SK-N-SH (cell line): ENCODE data around the gene CDC34. TPM values are rescaled to one million over a fixed set of nuclear protein-coding genes. Genes with fewer than 3 reads are reported as not detected.

Experiments
- CTCF ChIA-PET: fragments of 300-600, 350-600 bp; formaldehyde crosslinking; extraction: SDS; loops from one replicate; lab custom pipeline; 2021; lab: Yijun Ruan, JAX
- POLR2A ChIA-PET: fragments of 350-600 bp; sonication (Branson Sonifier 250); formaldehyde crosslinking; extraction: SDS; loops from one replicate; lab custom pipeline; 2020; ENCODE audit warnings: antibody characterized with exemption, inconsistent platforms; lab: Yijun Ruan, JAX
- DNase-seq: peaks from one replicate; pipeline ENCODE4 v3.0.0; 2012
- H2AFZ ChIP-seq: fragments of 200-600 bp; sonication (generic); 2 replicates; pipeline ENCODE4 v1.8.1; 2016; ENCODE audit warnings: antibody characterized with exemption, mild to moderate bottlenecking, low read depth
- H3F3A ChIP-seq: fragments of 200-600 bp; sonication (generic); replicated peaks from 2 replicates; pipeline ENCODE3; 2016; ENCODE audit warnings: antibody characterized with exemption, mild to moderate bottlenecking; ENCODE audit not compliant: insufficient read depth
- H3K27ac ChIP-seq, 2 experiments: fragments of 200-500 bp in 1 of 2; fragments of 200-600 bp in 1 of 2; sonication (Bioruptor generic) in 1 of 2; sonication (generic), shearing (Covaris generic) in 1 of 2; 2 replicates each; pipeline versions ENCODE4 v1.5.1 to v1.6.1; 2014 to 2016; ENCODE audit warnings: low read depth in 2 of 2, inconsistent platforms in 1 of 2, low read length in 1 of 2, mild to moderate bottlenecking in 1 of 2, mixed read lengths in 1 of 2
- H3K27me3 ChIP-seq: fragments of 200-600 bp; sonication (generic), shearing (Covaris generic); 2 replicates; pipeline ENCODE4 v1.6.1; 2016; ENCODE audit warnings: mixed run types; ENCODE audit not compliant: insufficient read depth
- H3K36me3 ChIP-seq, 2 experiments: fragments of 200-500 bp in 1 of 2; fragments of 200-600 bp in 1 of 2; sonication (Bioruptor generic) in 1 of 2; sonication (generic) in 1 of 2; replicated peaks in 1 of 2; 2 replicates each; pipeline versions ENCODE3 to v1.5.1; 2014 to 2016; ENCODE audit warnings: low read length in 1 of 2, mild to moderate bottlenecking in 1 of 2; ENCODE audit not compliant: insufficient read depth in 2 of 2, control insufficient read depth in 1 of 2
- H3K4me1 ChIP-seq, 2 experiments: fragments of 200-500 bp in 1 of 2; fragments of 200-600 bp in 1 of 2; sonication (Bioruptor generic) in 1 of 2; sonication (generic), shearing (Covaris generic) in 1 of 2; 2 replicates each; pipeline versions ENCODE4 v1.5.1 to v1.6.1; 2014 to 2016; ENCODE audit warnings: low read depth in 1 of 2, low read length in 1 of 2, mixed run types in 1 of 2; ENCODE audit not compliant: insufficient read depth in 2 of 2, control insufficient read depth in 1 of 2
- H3K4me2 ChIP-seq: fragments of 200-600 bp; sonication (generic), shearing (Covaris generic); 2 replicates; pipeline ENCODE4 v1.6.1; 2017; ENCODE audit warnings: mixed run types
- H3K4me3 ChIP-seq, 2 experiments: fragments of 200-500 bp in 1 of 2; fragments of 200-600 bp in 1 of 2; sonication (Bioruptor generic) in 1 of 2; sonication (generic), shearing (Covaris generic) in 1 of 2; 2 replicates each; pipeline versions ENCODE4 v1.5.1 to v1.8.1; 2014 to 2016; ENCODE audit warnings: low read depth in 2 of 2, inconsistent platforms in 1 of 2, low read length in 1 of 2, mild to moderate bottlenecking in 1 of 2, mixed read lengths in 1 of 2, moderate library complexity in 1 of 2
- H3K79me2 ChIP-seq: fragments of 200-600 bp; sonication (generic); 2 replicates; pipeline ENCODE4 v1.8.1; 2017; ENCODE audit warnings: mild to moderate bottlenecking; ENCODE audit not compliant: insufficient read depth
- H3K9ac ChIP-seq: fragments of 200-600 bp; sonication (generic); 2 replicates; pipeline ENCODE4 v1.6.1; 2017; ENCODE audit warnings: mixed run types
- H3K9me2 ChIP-seq: fragments of 200-600 bp; sonication (generic); 2 replicates; pipeline ENCODE4 v1.6.1; 2017; ENCODE audit warnings: mixed run types
- H3K9me3 ChIP-seq: fragments of 200-600 bp; sonication (generic); 2 replicates; pipeline ENCODE4 v1.6.1; 2017; ENCODE audit warnings: mixed run types, mild to moderate bottlenecking, moderate library complexity
- H4K20me1 ChIP-seq: fragments of 200-600 bp; sonication (generic); 2 replicates; pipeline ENCODE4 v1.6.1; 2017; ENCODE audit warnings: mild to moderate bottlenecking, mixed run types; ENCODE audit not compliant: insufficient read depth
- ELF1 ChIP-seq: IDR thresholded peaks from 2 replicates; pipeline ENCODE4 v1.4.0; 2012
- EP300 ChIP-seq, 2 experiments: IDR thresholded peaks; 2 replicates each; pipeline versions ENCODE4 v1.4.0 to v1.6.1; 2012; ENCODE audit warnings: borderline replicate concordance in 1 of 2, low read depth in 1 of 2, low read length in 1 of 2
- EZH2phosphoT487 ChIP-seq: fragments of 200-600 bp; sonication (generic); IDR thresholded peaks from 2 replicates; pipeline ENCODE4 v1.6.1; 2017; ENCODE audit warnings: low read depth, mixed run types, mild to moderate bottlenecking, antibody characterized with exemption, moderate library complexity, borderline replicate concordance
- FOXJ3 ChIP-seq: sonication (generic); formaldehyde crosslinking; IDR thresholded peaks from 2 replicates; pipeline ENCODE4 v1.5.1; 2020; ENCODE audit warnings: mild to moderate bottlenecking, missing genetic modification reagents
- FOXM1 ChIP-seq: IDR thresholded peaks from 2 replicates; pipeline ENCODE4 v1.4.0; 2012; ENCODE audit warnings: low read depth, mild to moderate bottlenecking
- GABPA ChIP-seq: IDR thresholded peaks from 2 replicates; pipeline ENCODE4 v1.4.0; 2012; ENCODE audit warnings: low read depth, mild to moderate bottlenecking
- MEF2A ChIP-seq: IDR thresholded peaks from 2 replicates; pipeline ENCODE4 v1.4.0; 2012; ENCODE audit warnings: low read depth, borderline replicate concordance
- NFIC ChIP-seq: IDR thresholded peaks from 2 replicates; pipeline ENCODE4 v1.4.0; 2012; ENCODE audit warnings: borderline replicate concordance
- RCOR1 ChIP-seq: fragments of 150-350 bp; IDR thresholded peaks from 2 replicates; pipeline ENCODE4 v1.6.1; 2017; ENCODE audit warnings: antibody characterized with exemption, low read length
- RXRA ChIP-seq: IDR thresholded peaks from 2 replicates; pipeline ENCODE4 v1.4.0; 2012; ENCODE audit warnings: low read depth, mild to moderate bottlenecking, borderline replicate concordance
- SIN3A ChIP-seq: IDR thresholded peaks from 2 replicates; pipeline ENCODE4 v1.6.1; 2012; ENCODE audit warnings: low read depth, mild to moderate bottlenecking, low read length, moderate library complexity, borderline replicate concordance
- SMC3 ChIP-seq: IDR thresholded peaks from 2 replicates; pipeline ENCODE4 v1.6.1; 2012; ENCODE audit warnings: low read depth, low read length, improper control_type of control experiment
- TAF1 ChIP-seq: IDR thresholded peaks from 2 replicates; pipeline ENCODE4 v1.6.1; 2012; ENCODE audit warnings: low read depth, mild to moderate bottlenecking, low read length, moderate library complexity, borderline replicate concordance
- TCF12 ChIP-seq: IDR thresholded peaks from 2 replicates; pipeline ENCODE4 v1.4.0; 2012
- WGBS: methylation state at CpG from one replicate; pipeline ENCODE4 v1.1.6; 2017; ENCODE audit warnings: low lambda C conversion rate; 5-methylcytosine and 5-hydroxymethylcytosine counted together
- polyA plus RNA-seq, 3 experiments: library from polyadenylated mRNA; depleted of rRNA; stranded (reverse); fragments of >200 nt; gene quantifications; 2 replicates each; pipeline ENCODE4 v1.2.3, GENCODE V29; 2012
- TF ChIP-seq, protein P1 (sequence below): IDR thresholded peaks from 2 replicates; pipeline ENCODE4 v1.6.1; 2012; ENCODE audit warnings: mild to moderate bottlenecking, low read depth, low read length, moderate library complexity
- TF ChIP-seq, protein P2 (sequence below): IDR thresholded peaks from 2 replicates; pipeline ENCODE4 v1.4.0; 2012; ENCODE audit warnings: low read depth, borderline replicate concordance
- TF ChIP-seq, protein P3 (sequence below): IDR thresholded peaks from 2 replicates; pipeline ENCODE4; 2012

CDC34 gene
- polyA plus RNA-seq, 1 of the 3 experiments (the other 2 are of a cell fraction) = 96.7 TPM

DNA sequence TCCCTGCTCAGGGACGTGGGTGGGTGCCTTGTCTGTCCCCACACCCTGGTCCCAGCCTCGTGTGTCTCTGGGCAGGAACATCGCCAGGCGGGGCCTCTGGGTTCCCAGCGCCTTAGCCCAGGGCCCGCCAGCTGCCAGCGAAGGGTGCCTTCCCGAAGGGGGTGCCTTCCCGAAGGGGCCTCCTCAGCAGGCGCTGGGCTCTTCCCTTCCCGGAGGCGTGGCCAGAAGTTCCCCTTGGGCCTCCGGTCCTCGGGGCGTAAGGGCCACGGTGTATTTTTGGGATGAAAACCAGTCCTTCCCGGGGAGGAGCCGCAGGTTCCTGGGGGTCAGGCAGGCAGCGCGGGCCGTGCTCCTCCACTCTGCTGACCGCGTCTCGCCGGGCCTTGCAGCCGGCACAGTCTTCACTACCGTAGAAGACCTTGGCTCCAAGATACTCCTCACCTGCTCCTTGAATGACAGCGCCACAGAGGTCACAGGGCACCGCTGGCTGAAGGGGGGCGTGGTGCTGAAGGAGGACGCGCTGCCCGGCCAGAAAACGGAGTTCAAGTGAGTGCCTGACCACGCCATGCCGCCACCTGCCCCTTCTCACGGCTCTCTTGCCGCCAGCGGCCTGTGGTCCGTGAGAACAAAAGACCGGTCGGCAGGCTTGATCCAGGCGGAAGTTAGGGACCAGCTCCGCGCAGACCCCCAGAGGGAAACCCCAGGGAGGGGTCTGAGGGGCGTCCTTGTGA, 47.7 kb downstream of the CDC34 start:
- no peaks in the 10 kb centered on the region for H3K9me2 ChIP-seq
- H3K27me3 ChIP-seq = no peaks in the 10 kb centered on the region
- DNase-seq = no peak
- H3K36me3 ChIP-seq = peaks cover 0 to 38% of the 10 kb centered on the region in 2 experiments
- 95% methylated on average over 27 of the region's 46 CpGs for WGBS
- ChIA-PET POLR2A (no interaction called here), CTCF (interaction anchor here (0.9 to 5.7 kb wide), 2 partner anchors 8 to 33 kb away, joined by 3 to 32 read pairs; no protein-coding TSS in a partner anchor)
- no peak overlapping the region for H3K27ac ChIP-seq
- peaks cover 85% of the 10 kb centered on the region for H4K20me1 ChIP-seq
- H2AFZ ChIP-seq = no peak overlapping the region
- no peaks in the 10 kb centered on the region for H3K9me3 ChIP-seq
- peaks cover 19 to 24% of the 10 kb centered on the region in 2 experiments; a peak in 3 of 4 replicates for H3K4me1 ChIP-seq
- H3K9ac ChIP-seq = no peak overlapping the region
- H3K4me3 ChIP-seq = no peak overlapping the region
- TF ChIP-seq EP300 (IDR thresholded peaks at IDR 0.05; ENCODE audit: borderline replicate concordance in 1 of 2, low read depth in 1 of 2, low read length in 1 of 2) (no peak), MEF2A (no peak), RCOR1 (no peak), TCF12 (no peak), FOXJ3 (no peak), SMC3 (no peak), FOXM1 (no peak), GABPA (no peak), TAF1 (no peak), NFIC (no peak), SIN3A (no peak), EZH2phosphoT487 (no peak), RXRA (no peak), ELF1 (no peak)
- TF ChIP-seq, protein P1, sequence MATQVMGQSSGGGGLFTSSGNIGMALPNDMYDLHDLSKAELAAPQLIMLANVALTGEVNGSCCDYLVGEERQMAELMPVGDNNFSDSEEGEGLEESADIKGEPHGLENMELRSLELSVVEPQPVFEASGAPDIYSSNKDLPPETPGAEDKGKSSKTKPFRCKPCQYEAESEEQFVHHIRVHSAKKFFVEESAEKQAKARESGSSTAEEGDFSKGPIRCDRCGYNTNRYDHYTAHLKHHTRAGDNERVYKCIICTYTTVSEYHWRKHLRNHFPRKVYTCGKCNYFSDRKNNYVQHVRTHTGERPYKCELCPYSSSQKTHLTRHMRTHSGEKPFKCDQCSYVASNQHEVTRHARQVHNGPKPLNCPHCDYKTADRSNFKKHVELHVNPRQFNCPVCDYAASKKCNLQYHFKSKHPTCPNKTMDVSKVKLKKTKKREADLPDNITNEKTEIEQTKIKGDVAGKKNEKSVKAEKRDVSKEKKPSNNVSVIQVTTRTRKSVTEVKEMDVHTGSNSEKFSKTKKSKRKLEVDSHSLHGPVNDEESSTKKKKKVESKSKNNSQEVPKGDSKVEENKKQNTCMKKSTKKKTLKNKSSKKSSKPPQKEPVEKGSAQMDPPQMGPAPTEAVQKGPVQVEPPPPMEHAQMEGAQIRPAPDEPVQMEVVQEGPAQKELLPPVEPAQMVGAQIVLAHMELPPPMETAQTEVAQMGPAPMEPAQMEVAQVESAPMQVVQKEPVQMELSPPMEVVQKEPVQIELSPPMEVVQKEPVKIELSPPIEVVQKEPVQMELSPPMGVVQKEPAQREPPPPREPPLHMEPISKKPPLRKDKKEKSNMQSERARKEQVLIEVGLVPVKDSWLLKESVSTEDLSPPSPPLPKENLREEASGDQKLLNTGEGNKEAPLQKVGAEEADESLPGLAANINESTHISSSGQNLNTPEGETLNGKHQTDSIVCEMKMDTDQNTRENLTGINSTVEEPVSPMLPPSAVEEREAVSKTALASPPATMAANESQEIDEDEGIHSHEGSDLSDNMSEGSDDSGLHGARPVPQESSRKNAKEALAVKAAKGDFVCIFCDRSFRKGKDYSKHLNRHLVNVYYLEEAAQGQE = no peak
- TF ChIP-seq, protein P2, sequence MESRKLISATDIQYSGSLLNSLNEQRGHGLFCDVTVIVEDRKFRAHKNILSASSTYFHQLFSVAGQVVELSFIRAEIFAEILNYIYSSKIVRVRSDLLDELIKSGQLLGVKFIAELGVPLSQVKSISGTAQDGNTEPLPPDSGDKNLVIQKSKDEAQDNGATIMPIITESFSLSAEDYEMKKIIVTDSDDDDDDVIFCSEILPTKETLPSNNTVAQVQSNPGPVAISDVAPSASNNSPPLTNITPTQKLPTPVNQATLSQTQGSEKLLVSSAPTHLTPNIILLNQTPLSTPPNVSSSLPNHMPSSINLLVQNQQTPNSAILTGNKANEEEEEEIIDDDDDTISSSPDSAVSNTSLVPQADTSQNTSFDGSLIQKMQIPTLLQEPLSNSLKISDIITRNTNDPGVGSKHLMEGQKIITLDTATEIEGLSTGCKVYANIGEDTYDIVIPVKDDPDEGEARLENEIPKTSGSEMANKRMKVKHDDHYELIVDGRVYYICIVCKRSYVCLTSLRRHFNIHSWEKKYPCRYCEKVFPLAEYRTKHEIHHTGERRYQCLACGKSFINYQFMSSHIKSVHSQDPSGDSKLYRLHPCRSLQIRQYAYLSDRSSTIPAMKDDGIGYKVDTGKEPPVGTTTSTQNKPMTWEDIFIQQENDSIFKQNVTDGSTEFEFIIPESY = no peak
- TF ChIP-seq, protein P3, sequence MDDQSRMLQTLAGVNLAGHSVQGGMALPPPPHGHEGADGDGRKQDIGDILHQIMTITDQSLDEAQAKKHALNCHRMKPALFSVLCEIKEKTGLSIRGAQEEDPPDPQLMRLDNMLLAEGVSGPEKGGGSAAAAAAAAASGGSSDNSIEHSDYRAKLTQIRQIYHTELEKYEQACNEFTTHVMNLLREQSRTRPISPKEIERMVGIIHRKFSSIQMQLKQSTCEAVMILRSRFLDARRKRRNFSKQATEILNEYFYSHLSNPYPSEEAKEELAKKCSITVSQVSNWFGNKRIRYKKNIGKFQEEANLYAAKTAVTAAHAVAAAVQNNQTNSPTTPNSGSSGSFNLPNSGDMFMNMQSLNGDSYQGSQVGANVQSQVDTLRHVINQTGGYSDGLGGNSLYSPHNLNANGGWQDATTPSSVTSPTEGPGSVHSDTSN = no peak
- H3F3A ChIP-seq = peaks cover 21% of the 10 kb centered on the region
- H3K4me2 ChIP-seq = no peak overlapping the region
- peaks cover 61% of the 10 kb centered on the region for H3K79me2 ChIP-seq
